H9 (cell line): Measurements from ENCODE around the gene SLC24A3. TPM values are rescaled to one million over a fixed set of nuclear protein-coding genes. Genes with fewer than 3 reads are reported as not detected.

Experiments used
- DNase-seq: peaks from one replicate; pipeline ENCODE4 v3.0.0-alpha.2; 2017
- H2AFZ ChIP-seq: one replicate; pipeline ENCODE4 v1.6.1; 2013; ENCODE audit warnings: mild to moderate bottlenecking, low read length, control low read depth, moderate library complexity
- H2AK5ac ChIP-seq: 2 replicates; pipeline ENCODE4 v1.6.1; 2013; ENCODE audit warnings: low read length, control low read depth, mixed read lengths; ENCODE audit not compliant: insufficient read length
- H2BK120ac ChIP-seq: one replicate; pipeline ENCODE4 v1.6.1; 2013; ENCODE audit warnings: low read depth, mild to moderate bottlenecking, low read length, control low read depth, inconsistent platforms; ENCODE audit not compliant: poor library complexity, severe bottlenecking
- H2BK12ac ChIP-seq: 2 replicates; pipeline ENCODE4 v1.6.1; 2013; ENCODE audit warnings: low read length, control low read depth, mixed read lengths, low read depth; ENCODE audit not compliant: insufficient read length
- H2BK15ac ChIP-seq: 2 replicates; pipeline ENCODE4 v1.6.1; 2013; ENCODE audit warnings: low read depth, low read length, control low read depth
- H2BK20ac ChIP-seq: one replicate; pipeline ENCODE4 v1.6.1; 2013; ENCODE audit warnings: low read depth, mild to moderate bottlenecking, low read length, control low read depth, inconsistent platforms; ENCODE audit not compliant: poor library complexity, severe bottlenecking
- H2BK5ac ChIP-seq: 2 replicates; pipeline ENCODE4 v1.6.1; 2013; ENCODE audit warnings: low read length, control low read depth, mixed read lengths; ENCODE audit not compliant: insufficient read length
- H3K14ac ChIP-seq: 2 replicates; pipeline ENCODE4 v1.6.1; 2013; ENCODE audit warnings: low read length, control low read depth; ENCODE audit not compliant: insufficient read depth
- H3K18ac ChIP-seq: 2 replicates; pipeline ENCODE4 v1.6.1; 2013; ENCODE audit warnings: low read depth, mild to moderate bottlenecking, mixed read lengths, low read length, control low read depth; ENCODE audit not compliant: insufficient read length
- H3K23ac ChIP-seq: 2 replicates; pipeline ENCODE4 v1.6.1; 2013; ENCODE audit warnings: low read length, control low read depth, mixed read lengths, low read depth; ENCODE audit not compliant: insufficient read length
- H3K23me2 ChIP-seq: 2 replicates; pipeline ENCODE4 v1.6.1; 2013; ENCODE audit warnings: low read depth, mild to moderate bottlenecking, mixed read lengths, low read length, control low read depth; ENCODE audit not compliant: insufficient read length, poor library complexity, severe bottlenecking
- H3K27ac ChIP-seq: 2 replicates; pipeline ENCODE4 v1.5.1; 2013; ENCODE audit warnings: low read length, control low read depth, mixed read lengths, low read depth; ENCODE audit not compliant: insufficient read length
- H3K27me3 ChIP-seq: 2 replicates; pipeline ENCODE4 v1.6.1; 2013; ENCODE audit warnings: low read length, control low read depth, inconsistent platforms; ENCODE audit not compliant: insufficient read depth
- H3K4ac ChIP-seq: 2 replicates; pipeline ENCODE4 v1.6.1; 2013; ENCODE audit warnings: low read depth, mild to moderate bottlenecking, control low read depth, inconsistent platforms, low read length, moderate library complexity
- H3K4me1 ChIP-seq: 2 replicates; pipeline ENCODE4 v1.6.1; 2013; ENCODE audit warnings: low read length, control low read depth, inconsistent platforms; ENCODE audit not compliant: insufficient read depth
- H3K4me2 ChIP-seq: 2 replicates; pipeline ENCODE4 v1.6.1; 2013; ENCODE audit warnings: low read length, control low read depth, mixed read lengths; ENCODE audit not compliant: insufficient read length, insufficient read depth
- H3K56ac ChIP-seq: 2 replicates; pipeline ENCODE4 v1.6.1; 2013; ENCODE audit warnings: low read depth, mild to moderate bottlenecking, mixed read lengths, low read length, control low read depth; ENCODE audit not compliant: insufficient read length
- H3K79me1 ChIP-seq: 2 replicates; pipeline ENCODE4 v1.6.1; 2013; ENCODE audit warnings: low read depth, mild to moderate bottlenecking, moderate library complexity, low read length, control low read depth, inconsistent platforms; ENCODE audit not compliant: insufficient read depth, poor library complexity, severe bottlenecking
- H3K79me2 ChIP-seq: 2 replicates; pipeline ENCODE4 v1.6.1; 2013; ENCODE audit warnings: low read length, control low read depth, inconsistent platforms; ENCODE audit not compliant: insufficient read depth
- H3K9ac ChIP-seq: 2 replicates; pipeline ENCODE4 v1.6.1; 2013; ENCODE audit warnings: low read length, control low read depth, mixed read lengths; ENCODE audit not compliant: insufficient read length; ENCODE audit errors: extremely low read depth
- H3K9me3 ChIP-seq: one replicate; pipeline ENCODE4 v1.6.1; 2013; ENCODE audit warnings: low read depth, low read length, inconsistent platforms; ENCODE audit not compliant: control insufficient read depth
- H3T11ph ChIP-seq: one replicate; pipeline ENCODE4 v1.6.1; 2013; ENCODE audit warnings: mild to moderate bottlenecking, low read length, control low read depth, inconsistent platforms
- H4K20me1 ChIP-seq: one replicate; pipeline ENCODE4 v1.6.1; 2013; ENCODE audit not compliant: control insufficient read depth, insufficient read length, insufficient read depth
- H4K5ac ChIP-seq: 2 replicates; pipeline ENCODE4 v1.6.1; 2013; ENCODE audit warnings: low read depth, mild to moderate bottlenecking, mixed read lengths, low read length, control low read depth; ENCODE audit not compliant: insufficient read length
- H4K8ac ChIP-seq: replicated peaks from 2 replicates; pipeline ENCODE4 v1.6.1; 2013; ENCODE audit warnings: low read length, control low read depth, mixed read lengths, low read depth; ENCODE audit not compliant: insufficient read length
- H4K91ac ChIP-seq: 2 replicates; pipeline ENCODE4 v1.6.1; 2013; ENCODE audit warnings: low read depth, mild to moderate bottlenecking, moderate library complexity, mixed read lengths, low read length, control low read depth; ENCODE audit not compliant: insufficient read length
- H3K27ac Mint-ChIP-seq, 3 experiments: 2 replicates in 2 of 3; 3 replicates in 1 of 3; pipeline ENCODE4 v1.8.0; 2020 to 2021; ENCODE audit warnings: mixed read lengths in 3 of 3, mild to moderate bottlenecking in 1 of 3, moderate library complexity in 1 of 3
- H3K27me3 Mint-ChIP-seq: 2 replicates; pipeline ENCODE4 v1.8.0; 2021; ENCODE audit warnings: low read depth, mild to moderate bottlenecking, moderate library complexity, mixed read lengths
- H3K36me3 Mint-ChIP-seq, 3 experiments: 2 replicates in 2 of 3; 3 replicates in 1 of 3; pipeline ENCODE4 v1.8.0; 2020 to 2021; ENCODE audit warnings: low read depth in 3 of 3, mixed read lengths in 3 of 3; ENCODE audit not compliant: insufficient read depth in 1 of 3
- H3K4me1 Mint-ChIP-seq, 2 experiments: 2 replicates each; pipeline ENCODE4 v1.8.0; 2020; ENCODE audit warnings: mixed read lengths in 2 of 2
- H3K4me3 Mint-ChIP-seq, 2 experiments: 2 replicates in 1 of 2; 3 replicates in 1 of 2; pipeline ENCODE4 v1.8.0; 2020 to 2021; ENCODE audit warnings: mild to moderate bottlenecking in 2 of 2, mixed read lengths in 2 of 2, moderate library complexity in 1 of 2
- H3K9me3 Mint-ChIP-seq, 2 experiments: 2 replicates in 1 of 2; 3 replicates in 1 of 2; pipeline ENCODE4 v1.8.0; 2020; ENCODE audit warnings: mild to moderate bottlenecking in 2 of 2, mixed read lengths in 2 of 2, moderate library complexity in 1 of 2
- CTCF ChIP-seq: fragments of 200-600 bp; sonication (generic); conservative IDR thresholded peaks from 3 replicates; pipeline ENCODE4 v1.8.0; 2021; ENCODE audit warnings: antibody characterized with exemption, mild to moderate bottlenecking
- WGBS: extraction: QIAGEN DNeasy Blood & Tissue Kit; methylation state at CpG from one replicate; pipeline ENCODE4 v1.1.7; 2013; ENCODE audit warnings: missing lambda C conversion rate, low lambda C conversion rate, mixed read lengths; ENCODE audit not compliant: insufficient read length; ENCODE audit errors: extremely low coverage; 5-methylcytosine and 5-hydroxymethylcytosine counted together
- total RNA-seq: library from RNA; stranded (reverse); gene quantifications from 2 replicates; pipeline ENCODE4 v1.2.1, GENCODE V29; 2021

The SLC24A3 gene
- total RNA-seq, 1 experiment from 2014 or later: 0.83 TPM

- Mint-ChIP-seq H3K27ac (no peak overlapping the region), H3K36me3 (no peaks in the 10 kb centered on the region), H3K27me3 (peaks cover 3% of the 10 kb centered on the region), H3K4me3 (no peak overlapping the region), H3K9me3 (peaks cover 2 to 3% of the 10 kb centered on the region in 2 experiments; a peak in 3 of 5 replicates), H3K4me1 (peaks cover 1 to 2% of the 10 kb centered on the region in 2 experiments)
- Histone ChIP-seq H4K91ac (no peak overlapping the region), H3K4me1 (no peaks in the 10 kb centered on the region), H2BK15ac (no peak overlapping the region), H3K79me1 (no peaks in the 10 kb centered on the region), H4K8ac (no peak overlapping the region), H3K14ac (no peak overlapping the region), H4K20me1 (no peaks in the 10 kb centered on the region), H3K9ac (no peak overlapping the region), H3K27ac (no peak overlapping the region), H3K9me3 (peaks cover 1% of the 10 kb centered on the region), H3K4me2 (no peak overlapping the region), H3K27me3 (no peaks in the 10 kb centered on the region), H3K56ac (no peak overlapping the region), H2AK5ac (no peak overlapping the region), H3K4ac (no peak overlapping the region), H3K23me2 (no peaks in the 10 kb centered on the region), H2BK12ac (no peak overlapping the region), H2BK120ac (no peak overlapping the region), H2BK20ac (no peak overlapping the region), H3K23ac (no peak overlapping the region), H3T11ph (no peak overlapping the region), H3K79me2 (no peaks in the 10 kb centered on the region), H2AFZ (no peak overlapping the region), H2BK5ac (no peak overlapping the region), H3K18ac (no peak overlapping the region), H4K5ac (no peak overlapping the region)
- no peak for TF ChIP-seq CTCF
- WGBS: no CpG with 5 or more reads among the region's 1 CpG
- DNase-seq: no peak
These were observed 236.2 kb downstream of the SLC24A3 start for GRCh38 chr20:19448632-19449031.
